Epithelial cell of prostate (primary cell): Measurements from ENCODE around the gene CDC16.
"Not testable (repeated sequence)": the region's sequence is repeated elsewhere in the genome, so short reads cannot be mapped to it uniquely, and the experiment has no call there.

ENCODE experiments used
- DNase-seq: peaks from one replicate; pipeline ENCODE4 v3.0.0-alpha.2; 2011; ENCODE audit warnings: low read depth, low spot score
- H3K27ac ChIP-seq: fragments of 450-650 bp; 2 replicates; pipeline ENCODE4 v1.5.1; 2017; ENCODE audit warnings: mild to moderate bottlenecking

Gene CDC16

DNA sequence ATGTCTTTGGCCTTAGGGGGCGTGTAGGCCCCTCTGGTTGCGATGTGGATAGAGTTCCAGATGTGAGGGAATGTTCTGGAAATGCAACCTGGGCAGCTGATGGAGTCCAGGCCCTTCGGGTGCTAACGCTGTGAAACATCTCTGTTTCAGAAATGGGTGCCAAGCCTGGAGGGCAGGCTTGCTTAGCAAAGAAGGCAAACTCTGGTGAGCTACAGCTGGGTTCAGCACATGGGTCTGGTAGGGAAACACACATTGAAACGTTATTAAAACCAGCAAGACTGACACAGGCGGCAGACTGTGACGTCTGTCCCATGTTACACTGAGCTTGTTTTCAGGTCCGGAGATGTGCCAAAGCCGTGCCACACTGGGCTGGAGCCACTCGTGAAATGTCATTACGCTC, 8.6 kb upstream of the CDC16 start:
- no peak overlapping the region for H3K27ac ChIP-seq
- DNase-seq = no peak

- DNase-seq = no peak
- H3K27ac ChIP-seq = no peak overlapping the region
Measured at GRCh38 chr13:114226699-114227323, 7.9 kb upstream of the CDC16 start.

DNA sequence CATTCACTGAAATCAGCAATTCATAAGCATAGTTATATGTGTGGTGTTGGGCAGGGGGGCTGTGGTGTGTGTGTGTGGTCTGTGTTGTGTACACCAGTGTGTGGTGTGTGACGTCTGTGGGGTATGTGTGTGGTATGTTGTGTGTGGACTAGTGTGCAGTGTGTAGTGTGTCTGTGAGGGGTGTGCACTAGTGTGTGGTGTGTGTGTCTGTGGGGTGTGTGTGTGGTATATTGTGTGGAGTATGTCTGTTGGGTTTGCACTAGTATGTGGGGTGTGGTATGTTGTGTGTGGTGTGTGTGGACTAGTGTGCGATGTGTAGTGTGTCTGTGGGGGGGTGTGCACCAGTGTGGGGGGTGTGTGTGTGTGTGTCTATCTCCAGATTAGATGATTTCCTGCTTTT, 7.2 kb upstream of the CDC16 start:
- DNase-seq = no peak
- H3K27ac ChIP-seq = no peak overlapping the region

GRCh38 chr13:114228176-114228575, 6.5 kb upstream of the CDC16 start:
- no peak for DNase-seq
- H3K27ac ChIP-seq = no peak overlapping the region

GRCh38 chr13:114229506-114229905, 5.2 kb upstream of the CDC16 start:
- H3K27ac ChIP-seq = no peak overlapping the region
- no peak for DNase-seq

GRCh38 chr13:114230117-114230516, 4.6 kb upstream of the CDC16 start:
- no peak overlapping the region for H3K27ac ChIP-seq
- no peak for DNase-seq

DNA sequence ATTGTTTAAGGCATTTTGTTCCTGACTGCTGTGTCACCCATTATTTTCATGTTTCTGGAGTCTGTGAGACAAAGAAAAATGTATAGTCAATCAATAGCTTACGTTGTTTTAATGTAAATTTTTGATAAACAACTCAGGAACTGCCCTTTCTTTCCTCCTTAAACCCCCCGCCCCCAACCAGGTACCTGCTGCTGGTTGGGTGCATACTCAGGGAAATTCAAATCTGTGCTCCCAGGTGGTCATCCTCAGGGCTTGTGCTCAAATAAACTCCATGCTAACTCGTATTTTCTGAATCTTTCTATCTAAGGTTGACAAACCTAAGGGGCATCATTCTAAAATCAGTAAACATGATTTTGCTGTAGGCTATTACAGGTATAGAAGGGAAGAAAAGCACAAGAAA, 4.1 kb upstream of the CDC16 start:
- no peak for DNase-seq
- no peak overlapping the region for H3K27ac ChIP-seq

DNA sequence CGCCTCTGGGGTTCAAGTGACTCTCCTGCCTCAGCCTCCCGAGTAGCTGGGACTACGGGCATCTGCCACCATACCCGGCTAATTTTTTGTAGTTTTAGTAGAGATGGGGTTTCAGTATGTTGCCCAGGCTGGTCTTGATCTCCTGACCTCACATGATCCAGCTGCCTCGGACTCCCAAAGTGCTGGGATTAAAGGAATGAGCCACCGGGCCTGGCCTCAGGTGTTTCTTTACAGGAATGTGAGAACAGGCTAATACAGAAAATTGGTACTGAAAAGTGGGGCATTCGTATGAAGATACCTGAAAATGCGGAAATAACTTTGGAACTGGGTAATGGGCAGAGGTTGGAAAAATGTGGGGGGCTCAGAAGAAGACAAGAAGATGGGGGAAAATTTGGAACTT, 2.8 kb upstream of the CDC16 start:
- no peak for DNase-seq
- no peak overlapping the region for H3K27ac ChIP-seq

DNA sequence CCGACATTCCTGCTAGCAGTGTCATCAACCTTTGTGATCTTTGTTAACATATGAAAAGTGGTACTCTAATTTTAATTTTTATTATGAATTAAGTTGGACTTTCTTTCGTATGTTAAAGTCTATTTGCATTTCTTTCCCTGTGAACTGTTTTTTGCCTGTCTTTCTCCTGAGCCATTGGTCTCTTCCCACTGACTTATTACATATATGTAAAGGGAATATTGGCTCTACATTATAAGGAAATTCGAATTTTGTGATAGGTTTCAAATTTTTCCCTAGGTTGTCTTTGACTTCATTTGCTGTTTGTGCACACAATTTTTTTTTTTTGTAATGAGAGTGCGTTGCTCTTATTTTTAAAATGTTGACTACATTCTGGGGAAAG, 442 bp upstream of the CDC16 start:
- no peak for DNase-seq
- peak overlapping the region; percentile 74 for H3K27ac ChIP-seq

GRCh38 chr13:114235697-114236096, 1.0 kb downstream of the CDC16 start:
- no peak for DNase-seq
- H3K27ac ChIP-seq = peak overlapping the region; percentile 74

- DNase-seq = no peak
- H3K27ac ChIP-seq = no peak overlapping the region
Measured at GRCh38 chr13:114236227-114236626, 1.5 kb downstream of the CDC16 start.

GRCh38 chr13:114237415-114238112, 2.9 kb downstream of the CDC16 start:
- no peak overlapping the region for H3K27ac ChIP-seq
- no peak for DNase-seq

- DNase-seq = no peak
- H3K27ac ChIP-seq = no peak overlapping the region
Measured at GRCh38 chr13:114241918-114242317, 7.2 kb downstream of the CDC16 start.

- no peak for DNase-seq
- no peak overlapping the region for H3K27ac ChIP-seq
Measured at GRCh38 chr13:114243971-114244370, 9.3 kb downstream of the CDC16 start.

- DNase-seq = no peak
- H3K27ac ChIP-seq = no peak overlapping the region
Measured at GRCh38 chr13:114244637-114245036, 9.9 kb downstream of the CDC16 start.

- no peak for DNase-seq
- no peak overlapping the region for H3K27ac ChIP-seq
Measured at GRCh38 chr13:114248011-114248410, 13.3 kb downstream of the CDC16 start.

DNA sequence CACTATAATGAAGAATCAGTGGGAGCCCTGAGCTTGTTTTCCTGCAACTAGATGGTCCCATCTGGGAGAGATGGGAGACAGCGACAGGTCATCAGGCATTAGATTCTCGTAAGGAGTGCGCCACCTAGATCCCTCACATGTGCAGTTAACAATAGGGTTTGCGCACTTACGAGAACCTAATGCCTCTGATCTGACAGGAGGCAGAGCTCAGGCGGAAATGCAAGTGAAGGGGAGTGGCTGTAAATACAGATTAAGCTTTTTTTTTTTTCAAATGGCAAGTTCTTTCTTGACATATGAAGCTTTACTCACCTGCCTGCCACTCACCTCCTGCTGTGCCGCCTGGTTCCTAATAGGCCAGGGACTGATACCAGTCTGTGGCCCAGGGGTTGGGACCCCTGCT, 14.4 kb downstream of the CDC16 start:
- DNase-seq = no peak

DNA sequence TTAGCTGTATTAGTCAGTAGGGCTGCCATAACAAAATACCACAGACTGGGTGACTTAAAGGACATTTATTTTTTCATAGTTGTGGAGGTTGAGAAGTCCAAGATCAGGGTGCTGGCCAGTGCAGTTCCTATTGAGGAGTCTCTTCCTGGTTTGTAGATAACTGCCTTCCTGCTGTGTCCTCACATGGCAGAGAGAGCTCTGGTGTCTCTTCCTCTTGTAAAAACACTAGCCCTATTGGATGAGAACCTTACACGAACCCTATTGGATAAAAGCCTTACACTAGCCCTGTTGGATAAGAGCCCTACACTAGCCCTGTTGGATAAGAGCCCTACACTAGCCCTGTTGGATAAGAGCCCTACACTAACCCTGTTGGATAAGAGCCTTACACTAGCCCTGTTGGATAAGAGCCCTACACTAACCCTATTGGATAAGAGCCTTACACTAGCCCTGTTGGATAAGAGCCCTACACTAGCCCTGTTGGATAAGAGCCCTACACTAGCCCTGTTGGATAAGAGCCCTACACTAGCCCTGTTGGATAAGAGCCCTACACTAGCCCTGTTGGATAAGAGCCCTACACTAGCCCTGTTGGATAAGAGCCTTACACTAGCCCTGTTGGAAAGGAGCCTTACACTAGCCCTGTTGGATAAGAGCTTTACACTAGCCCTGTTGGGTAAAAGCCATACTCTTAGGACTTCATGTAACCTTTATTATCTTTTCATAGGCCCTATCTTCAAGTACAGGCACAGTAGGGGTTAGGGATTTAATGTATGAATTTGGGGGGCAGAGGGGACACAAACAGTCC, 17.1 kb downstream of the CDC16 start:
- not testable (repeated sequence) for DNase-seq, H3K27ac ChIP-seq

More for the DNA sequence above, 14.4 kb downstream of the CDC16 start:
- H3K27ac ChIP-seq = no peak overlapping the region

DNA sequence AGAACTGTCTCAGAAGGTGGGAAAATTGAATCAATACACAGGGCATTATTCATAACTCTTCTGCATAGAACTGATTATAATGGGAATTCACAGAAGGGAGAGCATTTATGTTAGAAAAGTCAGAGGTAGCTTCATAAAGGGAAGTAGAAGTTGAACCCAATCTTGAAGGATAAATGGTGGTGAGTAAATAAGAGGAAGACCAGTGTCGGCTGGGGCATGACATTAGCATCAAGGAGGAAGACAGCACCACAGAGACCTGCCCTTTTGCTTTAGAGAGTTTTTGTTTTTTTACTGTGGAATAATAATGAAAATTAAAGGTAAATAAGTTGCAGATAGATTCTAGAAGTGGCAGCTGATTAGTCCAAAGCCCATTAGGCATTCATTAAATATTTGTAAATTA, 21.9 kb downstream of the CDC16 start:
- DNase-seq = no peak
- H3K27ac ChIP-seq = no peak overlapping the region

DNA sequence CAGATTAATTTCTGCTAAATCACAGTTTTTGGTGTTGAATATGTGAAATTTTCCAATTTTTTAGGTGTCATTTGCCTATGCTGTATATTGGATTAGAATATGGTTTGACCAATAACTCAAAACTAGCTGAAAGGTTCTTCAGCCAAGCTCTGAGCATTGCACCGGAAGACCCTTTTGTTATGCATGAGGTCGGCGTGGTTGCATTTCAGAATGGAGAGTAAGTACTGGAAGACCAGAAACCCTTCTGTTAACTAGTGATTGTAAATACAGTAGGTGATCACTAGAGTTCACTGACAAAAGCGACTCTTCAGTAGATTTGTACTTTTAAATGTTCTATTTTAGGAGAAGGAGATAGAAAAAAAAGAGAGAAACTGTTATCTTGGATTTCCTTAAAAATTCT, 22.3 kb downstream of the CDC16 start:
- DNase-seq = no peak
- H3K27ac ChIP-seq = no peak overlapping the region

- DNase-seq = no peak
- no peak overlapping the region for H3K27ac ChIP-seq
Measured at GRCh38 chr13:114258589-114258988, 23.9 kb downstream of the CDC16 start.
